Fibroblast of mammary gland (primary cell): ENCODE results near the gene SLC15A4.
"Not testable (repeated sequence)": the region's sequence is repeated elsewhere in the genome, so short reads cannot be mapped to it uniquely, and the experiment has no call there.

Experiments used
- DNase-seq: peaks from one replicate; pipeline ENCODE4 v3.0.0-alpha.2; 2010; ENCODE audit warnings: low read depth
- H3K4me3 ChIP-seq: 2 replicates; pipeline ENCODE4 v1.5.1; 2011; ENCODE audit warnings: low read depth, mild to moderate bottlenecking, low read length, moderate library complexity; ENCODE audit not compliant: control insufficient read depth
- CTCF ChIP-seq: conservative IDR thresholded peaks from 2 replicates; pipeline ENCODE4 v1.5.1; 2011; ENCODE audit warnings: low read depth, low read length, inconsistent platforms; ENCODE audit not compliant: control insufficient read depth, insufficient read depth

SLC15A4 gene

DNA sequence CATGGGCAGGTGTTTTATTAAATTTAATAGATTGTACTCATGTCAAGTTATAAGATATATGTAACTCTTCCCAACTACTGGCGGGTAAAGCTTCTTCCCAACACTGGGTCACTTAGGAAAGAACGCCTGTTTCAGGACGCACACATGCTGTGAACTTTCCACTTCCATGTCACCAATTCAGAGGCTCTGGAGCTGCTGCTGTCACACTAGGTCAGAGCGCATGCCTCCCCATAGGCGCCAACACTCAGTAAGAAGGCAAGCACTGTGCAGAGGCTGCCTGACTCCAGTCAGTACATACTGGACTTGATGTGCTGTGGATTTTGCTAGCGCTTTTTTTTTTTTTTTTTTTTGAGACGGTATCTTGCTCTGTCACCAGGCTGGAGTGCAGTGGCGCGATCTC is 17.2 kb downstream of the SLC15A4 start:
- TF ChIP-seq CTCF, result no peak
- DNase-seq, result no peak
- H3K4me3 ChIP-seq, result no peak overlapping the region

DNA sequence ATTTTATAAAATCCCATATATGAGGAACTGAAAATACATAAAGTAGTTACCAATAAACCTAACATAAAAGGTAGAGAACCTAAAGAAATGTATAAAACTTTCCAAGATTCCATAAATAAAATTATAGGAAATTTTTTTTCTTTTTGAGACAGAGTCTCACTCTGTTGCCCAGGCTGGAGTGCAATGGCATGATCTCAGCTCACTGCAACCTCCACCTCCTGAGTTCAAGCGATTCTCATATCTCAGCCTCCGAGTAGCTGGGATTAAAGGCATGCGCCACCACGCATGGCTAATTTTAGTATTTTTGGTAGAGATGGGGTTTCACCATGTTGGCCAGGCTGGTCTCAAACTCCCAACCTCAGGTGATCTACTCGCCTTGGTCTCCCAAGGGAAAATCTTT is 18.4 kb downstream of the SLC15A4 start:
- not testable (repeated sequence) for H3K4me3 ChIP-seq, DNase-seq

- H3K4me3 ChIP-seq, result no peak overlapping the region
- no peak for TF ChIP-seq CTCF
- no peak for DNase-seq
Observed at GRCh38 chr12:128804762-128805161, 19.0 kb downstream of the SLC15A4 start.

DNA sequence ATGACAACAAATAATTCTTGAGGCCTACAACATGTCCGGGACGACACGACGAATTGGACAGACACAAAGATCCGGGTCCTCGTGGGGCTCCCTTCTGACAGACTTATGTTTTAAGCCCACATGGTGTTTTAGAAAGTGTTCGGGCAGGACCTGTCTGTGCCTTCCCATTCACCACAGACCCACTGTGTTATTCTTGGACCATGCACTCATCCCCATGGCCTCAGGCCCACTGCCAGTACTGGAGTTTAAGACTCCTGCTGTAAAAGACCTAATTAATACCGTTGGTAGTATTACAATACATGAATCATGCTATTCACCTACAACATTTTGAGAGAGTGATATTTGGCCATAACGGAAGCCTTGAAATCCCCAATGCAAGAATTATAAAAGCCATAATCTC is 20.0 kb downstream of the SLC15A4 start:
- TF ChIP-seq CTCF, result no peak
- no peak for DNase-seq
- H3K4me3 ChIP-seq, result no peak overlapping the region

DNA sequence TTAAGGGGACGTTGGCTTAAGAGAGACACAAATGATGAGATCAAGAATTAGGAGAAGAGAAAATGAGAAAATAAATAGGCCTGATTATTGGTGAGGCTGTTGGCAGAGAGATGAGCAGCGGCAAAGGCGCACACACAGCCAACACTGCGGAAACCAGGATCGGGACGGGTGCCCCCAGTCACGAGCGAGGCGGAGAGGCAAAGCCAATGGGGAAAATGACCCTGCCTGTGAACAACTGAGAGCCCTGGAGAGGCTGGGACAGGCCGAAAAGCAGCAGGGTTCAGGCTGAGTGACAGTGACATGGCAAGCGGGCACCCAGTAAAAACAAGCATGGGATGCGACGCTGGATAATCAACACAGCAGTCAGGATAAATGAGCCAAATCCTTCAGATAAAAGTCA is 21.0 kb downstream of the SLC15A4 start:
- no peak overlapping the region for H3K4me3 ChIP-seq
- TF ChIP-seq CTCF, result no peak
- DNase-seq, result no peak

GRCh38 chr12:128801879-128802391 is 21.8 kb downstream of the SLC15A4 start:
- H3K4me3 ChIP-seq, result no peak overlapping the region
- no peak for TF ChIP-seq CTCF
- peak; percentile 50 for DNase-seq

- H3K4me3 ChIP-seq, result no peak overlapping the region
- TF ChIP-seq CTCF, result no peak
- no peak for DNase-seq
Observed at GRCh38 chr12:128800606-128801005, 23.2 kb downstream of the SLC15A4 start.
